ENCODE measurements around the gene FZR1. TPM values are rescaled to one million over a fixed set of nuclear protein-coding genes. Genes with fewer than 3 reads are reported as not detected.

The FZR1 gene
- polyA plus RNA-seq, 3 donors = 40.2 to 48.1 (median 47.1) TPM

DNA sequence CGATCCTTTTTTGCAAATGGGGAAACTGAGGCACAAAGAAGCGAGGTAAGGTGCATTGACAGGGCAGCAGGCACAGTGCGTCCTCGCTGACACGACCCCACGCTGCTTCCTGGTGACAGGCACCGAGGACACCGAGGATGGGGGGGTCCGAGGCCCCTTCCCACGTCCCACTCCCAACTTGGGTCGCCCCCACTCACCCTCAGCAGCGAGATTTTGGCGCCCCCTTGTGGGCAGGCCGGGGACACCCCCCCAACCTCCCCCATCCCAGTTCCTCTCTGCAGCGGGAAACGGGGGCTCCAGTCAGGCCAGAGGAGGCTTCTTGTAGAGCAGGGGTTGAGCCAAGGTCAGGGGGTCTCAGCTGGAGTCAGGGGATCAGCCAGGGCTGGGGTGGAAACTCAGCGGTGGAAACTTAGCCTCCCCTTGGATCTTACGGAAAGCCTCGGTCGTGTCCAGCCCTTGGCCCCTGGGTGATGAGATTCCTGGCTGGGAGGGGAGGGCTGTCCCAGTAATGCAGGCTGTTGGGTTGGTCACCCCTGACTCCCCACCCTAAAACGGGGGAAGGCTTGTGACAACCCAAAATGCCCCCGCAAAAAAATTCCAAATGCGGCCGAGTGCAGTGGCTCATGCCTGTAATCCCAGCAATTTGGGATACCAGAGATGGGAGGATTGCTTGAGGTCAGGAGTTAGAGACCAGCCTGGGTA lies 34.0 kb upstream of the FZR1 start:
- no peak for DNase-seq (ENCODE audit: low read depth in 3 of 3, low spot score in 2 of 3)

DNA sequence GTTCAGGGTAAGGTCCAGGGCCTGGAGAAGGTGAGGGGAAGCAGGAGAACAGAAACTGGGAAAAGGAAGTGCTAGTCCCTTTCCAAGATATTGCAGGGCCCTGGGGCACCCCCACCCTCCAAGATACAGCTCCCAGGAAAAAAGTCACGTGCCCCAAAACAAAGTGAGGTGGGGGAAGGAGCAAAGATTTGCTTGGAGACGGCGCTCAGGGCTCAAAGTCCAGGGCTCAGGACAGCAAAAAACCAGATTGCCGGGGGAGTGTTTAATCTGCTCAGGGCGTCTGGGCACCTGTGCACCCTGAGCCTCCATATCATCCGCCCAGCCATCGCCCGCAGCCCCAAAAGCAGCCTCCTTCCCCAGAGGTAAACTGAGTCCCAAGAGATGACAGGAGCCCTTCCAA lies 32.1 kb upstream of the FZR1 start:
- no peak for DNase-seq (ENCODE audit: low read depth in 3 of 3, low spot score in 2 of 3)

DNA sequence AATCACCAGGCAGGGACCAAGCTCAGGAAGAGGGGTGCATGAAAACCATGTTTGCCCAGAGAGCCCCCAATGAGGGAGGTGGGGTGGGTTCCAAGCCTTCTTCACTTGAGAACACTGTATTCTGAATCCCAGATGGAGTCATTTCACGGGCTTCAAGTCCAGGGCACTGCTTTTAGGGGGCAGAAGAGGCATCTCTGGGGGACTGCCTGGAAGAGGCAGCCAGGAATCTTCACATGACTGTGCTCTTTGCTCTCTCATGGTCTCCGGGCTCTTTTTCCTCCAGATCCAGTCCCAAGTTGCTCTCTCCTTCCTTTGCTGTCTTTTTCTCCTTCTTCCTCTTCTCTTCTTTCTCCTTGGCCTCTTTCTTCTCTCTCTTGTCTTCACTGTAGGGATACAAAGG lies 31.5 kb upstream of the FZR1 start:
- no peak for DNase-seq (ENCODE audit: low read depth in 3 of 3, low spot score in 2 of 3)

DNA sequence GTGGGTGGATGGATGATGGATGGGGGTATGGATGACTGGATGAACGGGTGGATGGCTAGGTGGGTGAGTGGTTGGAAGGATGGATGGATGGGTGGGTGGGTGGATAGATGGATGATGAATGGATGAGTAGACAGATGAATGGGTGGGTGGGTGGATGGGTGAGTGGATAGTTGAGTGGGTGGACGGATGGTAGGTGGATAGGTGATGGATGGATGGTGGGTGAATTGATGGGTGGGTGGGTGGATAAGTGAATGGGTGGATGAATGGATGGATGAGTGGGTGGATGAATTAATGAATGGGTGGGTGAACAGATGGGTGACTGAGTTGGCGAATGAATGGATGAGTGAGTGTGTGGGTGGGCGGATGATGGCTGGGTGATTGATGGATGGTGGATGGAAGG lies 30.7 kb upstream of the FZR1 start:
- no peak for DNase-seq (ENCODE audit: low read depth in 3 of 3, low spot score in 2 of 3)

DNA sequence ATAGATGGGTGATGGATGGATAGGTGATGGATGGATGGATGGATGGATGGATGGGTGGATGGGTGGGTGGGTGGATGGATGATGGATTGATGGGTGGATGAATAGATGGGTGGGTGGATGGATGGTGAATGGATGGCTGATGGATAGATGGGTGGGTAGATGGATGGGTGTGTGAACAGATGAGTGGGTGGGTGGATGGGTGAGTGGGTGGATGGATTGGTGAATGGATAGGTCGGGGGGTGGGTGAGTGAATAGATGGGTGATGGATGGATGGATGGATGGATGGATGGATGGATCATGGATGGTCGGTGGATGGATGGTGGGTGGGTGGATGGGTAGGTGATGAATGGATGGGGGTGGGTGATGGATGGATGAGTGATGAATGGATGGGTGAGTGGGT lies 29.3 kb upstream of the FZR1 start:
- no peak for DNase-seq (ENCODE audit: low read depth in 3 of 3, low spot score in 2 of 3)

DNA sequence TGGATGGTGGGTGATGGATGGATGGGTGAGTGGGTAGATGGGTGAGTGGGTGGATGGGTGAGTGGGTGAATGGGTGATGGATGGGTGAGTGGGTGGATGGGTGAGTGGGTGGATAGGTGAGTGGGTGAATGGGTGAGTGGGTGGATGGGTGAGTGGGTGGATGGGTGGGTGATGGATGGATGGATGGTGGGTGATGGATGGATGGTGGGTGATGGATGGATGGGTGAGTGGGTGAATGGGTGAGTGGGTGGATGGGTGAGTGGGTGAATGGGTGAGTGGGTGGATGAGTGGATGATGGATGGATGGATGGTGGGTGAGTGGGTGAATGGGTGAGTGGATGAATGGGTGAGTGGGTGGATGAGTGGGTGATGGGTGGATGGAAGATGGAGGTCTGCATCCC lies 28.6 kb upstream of the FZR1 start:
- DNase-seq (ENCODE audit: low read depth in 3 of 3, low spot score in 2 of 3) = no peak

DNA sequence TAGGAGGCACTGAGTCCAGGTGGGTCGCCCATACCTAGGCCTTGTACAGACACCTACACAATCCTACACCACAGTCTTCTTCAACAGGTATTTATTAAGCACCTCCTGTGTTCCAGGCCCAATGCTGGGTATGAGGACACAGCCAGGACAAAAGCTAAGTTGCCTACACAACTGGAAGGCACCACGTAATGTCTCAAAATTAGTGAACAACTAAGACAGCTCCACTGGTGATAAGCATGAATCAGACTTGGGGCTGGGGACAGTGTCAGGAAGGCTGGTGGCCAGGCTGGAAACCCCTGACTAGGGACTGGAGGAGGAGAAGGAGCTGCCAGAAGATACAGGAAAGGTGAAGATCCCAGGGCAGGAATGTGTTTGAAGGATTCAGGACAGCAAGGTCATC lies 28.2 kb upstream of the FZR1 start:
- DNase-seq (ENCODE audit: low read depth in 3 of 3, low spot score in 2 of 3) = no peak

DNA sequence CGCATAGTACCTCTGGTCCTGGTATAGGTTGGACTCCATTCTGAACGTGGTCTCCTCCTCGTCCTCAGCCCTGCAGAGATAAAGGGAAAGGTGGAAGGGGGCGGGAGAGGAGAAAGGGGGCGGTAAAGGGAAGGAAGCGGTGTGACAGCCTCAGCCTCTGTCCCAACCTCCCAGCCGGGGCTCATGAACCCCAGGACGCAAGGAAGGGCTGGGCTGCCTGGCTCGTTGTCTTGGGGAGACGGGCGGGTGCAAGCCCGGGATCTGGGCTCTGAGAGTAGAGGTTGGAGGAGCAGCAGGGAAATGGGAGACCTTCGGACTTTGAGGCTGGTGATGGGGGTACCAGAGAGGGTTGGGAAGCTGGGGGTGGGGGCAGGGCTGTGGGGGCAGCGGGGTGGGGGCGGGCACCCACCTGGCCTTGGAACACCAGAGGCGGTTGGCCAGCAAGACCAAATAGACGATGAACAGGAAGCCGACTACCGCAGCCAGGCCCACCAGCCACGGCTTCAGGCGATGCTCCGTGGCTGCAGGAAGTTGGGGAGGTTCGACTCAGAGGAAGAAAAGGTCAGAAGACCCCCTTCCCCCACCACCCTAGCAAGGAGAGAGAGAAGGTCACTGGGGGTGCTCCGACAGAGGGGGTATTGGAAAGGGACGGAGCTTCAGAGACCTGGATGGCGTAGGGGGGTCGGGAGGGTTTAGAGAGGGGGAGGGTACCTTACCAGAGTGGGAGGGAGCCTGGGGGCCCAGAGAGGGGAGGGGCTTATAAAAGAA lies 27.5 kb upstream of the FZR1 start:
- no peak for DNase-seq (ENCODE audit: low read depth in 3 of 3, low spot score in 2 of 3)

DNA sequence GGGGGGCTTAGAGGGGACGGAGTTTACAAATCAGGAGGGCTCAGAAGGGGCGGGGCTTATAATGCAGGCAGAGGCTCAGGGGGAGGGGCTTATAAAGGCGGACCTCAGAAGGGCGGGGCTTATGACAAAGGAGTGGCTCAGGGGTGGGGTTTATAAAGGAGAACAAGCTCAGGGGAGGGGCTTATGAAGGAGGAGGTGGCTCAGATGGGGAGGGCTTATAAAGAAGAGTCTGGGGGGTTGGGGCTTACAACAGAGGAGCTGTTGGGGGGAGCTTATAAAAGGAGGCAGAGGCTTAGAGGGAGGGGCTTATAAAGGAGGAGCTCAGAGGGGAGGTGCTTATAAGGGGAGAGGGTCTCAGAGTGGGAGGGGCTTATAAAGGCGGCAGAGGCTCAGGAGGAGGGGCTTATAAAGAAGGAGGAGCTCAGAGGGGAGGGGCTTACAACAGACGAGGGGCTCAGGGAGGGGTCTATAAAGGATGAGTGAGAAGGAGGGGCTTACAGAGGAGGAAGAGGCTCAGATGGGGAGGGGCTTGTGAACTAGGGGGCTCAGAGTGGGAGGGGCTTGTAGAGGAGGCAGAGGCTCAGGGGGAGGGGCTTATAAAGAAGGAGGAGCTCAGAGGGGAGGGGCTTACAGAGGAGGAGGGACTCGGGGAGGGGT lies 26.8 kb upstream of the FZR1 start:
- DNase-seq (ENCODE audit: low read depth in 3 of 3, low spot score in 2 of 3) = no peak

DNA sequence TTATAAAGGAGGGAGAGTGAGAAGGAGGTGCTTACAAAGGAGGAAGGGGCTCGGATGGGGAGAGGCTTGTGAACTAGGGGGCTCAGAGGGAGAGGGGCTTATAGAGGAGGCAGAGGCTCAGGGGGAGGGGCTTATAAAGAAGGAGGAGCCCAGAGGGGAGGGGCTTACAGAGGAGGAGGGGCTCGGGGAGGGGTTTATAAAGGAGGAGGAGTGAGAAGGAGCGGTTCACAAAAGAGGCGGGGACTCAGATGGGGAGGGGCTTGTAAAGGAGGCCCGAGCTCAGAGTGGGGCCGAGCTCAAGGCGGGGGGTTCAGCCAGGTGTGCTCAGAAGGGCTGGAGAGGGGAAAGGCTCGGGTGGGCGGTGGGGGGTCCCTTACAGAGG lies 26.3 kb upstream of the FZR1 start:
- no peak for DNase-seq (ENCODE audit: low read depth in 3 of 3, low spot score in 2 of 3)

DNA sequence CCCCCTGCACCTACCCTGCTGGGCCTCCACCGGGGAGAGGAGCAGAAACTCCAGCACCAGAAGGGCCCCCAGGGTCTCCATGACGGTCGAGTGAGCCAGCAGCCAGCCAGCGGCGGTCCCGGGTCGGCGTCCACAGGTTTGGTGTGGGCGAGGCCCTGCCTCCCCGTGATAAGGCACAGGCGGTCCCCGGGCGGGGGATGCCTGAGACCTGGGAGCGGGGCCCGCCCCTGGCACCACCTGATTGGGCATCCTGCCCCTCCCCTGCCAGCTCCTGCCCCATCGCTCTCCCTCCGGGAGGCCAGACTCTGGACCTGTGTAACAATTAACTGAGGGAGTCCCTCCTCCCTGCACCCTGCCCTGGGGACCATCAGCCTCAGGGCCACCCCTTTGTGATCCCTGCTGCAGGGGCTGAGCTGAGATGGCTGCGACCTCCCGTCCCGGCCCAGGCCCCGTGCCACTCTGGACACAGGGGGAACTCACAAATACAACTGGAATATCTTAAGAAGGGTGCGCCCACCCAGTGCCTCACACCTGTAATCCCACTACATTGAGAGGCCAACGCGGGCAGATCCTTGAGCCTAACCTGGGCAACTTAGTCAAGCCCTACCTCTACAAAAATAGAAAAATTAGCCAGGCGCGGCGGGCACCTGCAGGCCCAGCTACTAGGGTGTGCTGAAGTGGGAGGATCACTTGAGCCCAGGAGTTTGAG lies 25.6 kb upstream of the FZR1 start, which contains the start of gene SMIM24:
Gene SMIM24, minus strand, starts transcription at position 143 of the 709 bp plus-strand sequence. Its CDS starts 62 bp downstream, at position 81.
- DNase-seq (ENCODE audit: low read depth in 3 of 3, low spot score in 2 of 3) = no peak

DNA sequence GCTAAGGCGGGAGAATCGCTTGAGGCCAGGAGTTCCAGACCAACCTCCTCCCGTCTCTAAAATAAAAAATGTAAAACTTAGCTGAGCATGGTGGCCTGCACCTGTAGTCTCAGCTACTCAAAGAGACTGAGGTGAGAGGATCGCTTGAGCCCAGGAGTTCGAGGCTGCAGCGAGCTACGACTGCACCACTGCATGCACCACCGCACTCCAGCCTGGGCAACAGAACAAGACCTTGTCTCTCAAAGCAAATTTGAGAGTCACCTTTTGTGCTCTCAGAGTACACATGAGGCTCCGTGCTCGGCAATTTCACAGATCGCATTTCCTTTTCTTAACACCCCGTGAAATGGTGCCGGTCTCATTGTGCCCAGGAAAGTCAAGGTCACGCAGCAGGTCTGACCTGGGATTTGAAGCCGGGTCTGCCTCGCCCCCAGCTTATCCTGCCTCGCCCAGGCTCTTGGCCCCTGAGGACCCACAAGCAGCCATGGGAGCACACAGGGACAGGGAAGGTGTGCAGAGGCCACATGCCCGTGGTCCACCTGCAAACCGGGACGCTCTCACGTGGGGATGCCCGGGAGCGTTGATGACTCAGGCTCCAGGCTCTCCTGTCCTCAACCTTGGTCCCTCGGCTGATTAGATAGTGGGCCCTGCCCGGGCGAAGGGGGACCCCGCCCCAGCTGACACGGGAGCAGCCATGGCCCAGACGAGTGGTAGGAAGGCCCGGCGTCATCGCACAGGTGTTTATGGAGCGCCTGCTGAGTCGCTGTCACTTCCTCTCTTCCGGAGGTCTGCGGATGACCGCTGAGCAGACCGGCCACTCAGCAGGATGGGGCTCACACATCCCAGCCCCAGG lies 24.6 kb upstream of the FZR1 start:
- DNase-seq (ENCODE audit: low read depth in 3 of 3, low spot score in 2 of 3) = no peak

DNA sequence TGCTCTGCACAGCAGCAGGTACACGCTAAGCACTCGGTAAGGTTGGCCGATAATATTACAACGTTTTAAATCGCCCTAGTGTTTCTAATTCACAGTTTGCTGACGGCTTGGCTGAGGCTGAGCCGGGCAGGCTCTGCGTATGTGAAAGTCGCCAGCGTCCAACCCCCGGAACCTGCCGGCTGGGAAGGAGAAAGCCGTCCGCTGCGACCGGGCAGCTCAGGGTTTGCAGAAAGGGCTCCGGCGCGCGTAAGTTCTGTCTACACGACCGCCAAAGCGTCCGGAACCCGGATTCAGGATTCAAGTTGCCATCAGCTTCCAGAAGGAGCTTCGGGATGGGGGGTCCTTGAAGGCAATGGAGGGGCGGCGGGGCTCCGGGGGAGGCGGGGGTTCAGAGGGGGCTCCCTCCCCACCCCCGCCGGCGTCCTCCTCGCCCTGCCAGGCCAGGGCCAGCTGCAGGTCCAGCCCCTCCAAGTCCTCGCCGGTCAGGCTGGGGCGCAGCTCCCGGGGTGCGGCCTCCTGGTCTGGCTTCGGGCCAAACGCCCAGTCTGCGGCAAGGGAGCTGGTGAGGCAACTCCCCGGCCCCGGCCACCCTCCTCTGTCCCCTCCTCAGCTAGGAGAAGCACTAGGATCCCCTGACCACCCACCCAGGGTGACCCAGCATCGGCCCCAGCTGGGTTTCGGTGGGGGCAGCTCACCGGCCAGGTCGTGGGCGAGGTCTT lies 23.4 kb upstream of the FZR1 start:
- DNase-seq (ENCODE audit: low read depth in 3 of 3, low spot score in 2 of 3) = no peak

DNA sequence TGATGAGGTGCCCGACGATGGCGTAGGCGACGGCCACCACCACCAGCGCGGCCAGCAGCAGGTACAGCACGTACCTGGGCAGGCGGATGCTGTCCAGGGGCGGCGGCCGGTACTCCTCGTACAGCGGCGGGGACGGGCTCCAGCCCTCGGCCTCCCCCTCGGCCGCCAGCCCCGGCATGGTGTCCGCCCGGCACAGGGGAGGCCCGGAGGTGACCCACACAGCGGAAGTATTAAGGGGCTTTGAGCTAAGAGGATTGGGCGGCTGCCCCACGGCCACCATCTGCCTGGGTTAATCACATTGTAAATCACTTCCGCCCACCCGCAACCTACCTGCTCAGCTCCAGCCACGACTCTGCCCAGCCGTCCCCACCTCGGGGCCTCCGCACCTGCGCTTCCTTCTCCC lies 22.9 kb upstream of the FZR1 start, which contains the start of gene SMIM44:
Gene SMIM44, minus strand, starts transcription at position 216 of the 403 bp plus-strand sequence. Its CDS starts 38 bp downstream, at position 178.
- no peak for DNase-seq (ENCODE audit: low read depth in 3 of 3, low spot score in 2 of 3)

DNA sequence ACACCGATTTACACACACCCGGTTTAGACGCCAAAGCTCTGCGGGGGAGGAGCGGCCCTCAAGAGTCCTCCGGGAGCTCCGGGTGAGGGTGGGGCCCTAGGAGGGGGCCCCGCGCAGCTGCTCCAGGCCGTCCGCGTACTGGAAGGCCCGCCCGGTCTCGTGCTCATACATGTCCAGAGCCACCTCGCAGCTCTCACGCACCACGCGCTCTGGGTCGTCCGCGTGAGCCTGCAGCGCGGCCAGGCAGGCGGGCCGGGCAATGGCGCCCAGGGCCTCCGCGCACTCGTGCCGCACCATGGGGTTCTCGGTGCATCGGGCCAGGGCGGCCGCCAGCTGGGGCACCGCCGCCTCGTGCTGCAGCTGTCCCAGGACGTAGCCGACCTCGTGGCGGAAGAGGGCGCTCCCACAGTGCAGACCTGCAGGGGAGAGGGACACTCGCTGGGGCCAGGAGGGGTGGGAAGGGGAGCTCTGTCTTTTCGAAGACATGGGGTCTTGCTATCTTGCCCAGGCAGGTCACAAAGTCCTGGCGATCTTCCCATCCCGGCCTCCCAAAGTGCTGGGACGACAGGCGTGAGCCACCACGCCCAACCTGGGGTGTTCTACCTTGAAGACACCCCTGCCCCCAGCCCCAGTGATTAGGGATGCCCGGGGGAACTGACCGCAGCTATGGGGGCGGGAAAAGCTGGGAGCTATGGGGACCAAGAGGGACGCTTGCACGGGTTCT lies 14.6 kb upstream of the FZR1 start:
- DNase-seq (ENCODE audit: low read depth in 3 of 3, low spot score in 2 of 3) = no peak

DNA sequence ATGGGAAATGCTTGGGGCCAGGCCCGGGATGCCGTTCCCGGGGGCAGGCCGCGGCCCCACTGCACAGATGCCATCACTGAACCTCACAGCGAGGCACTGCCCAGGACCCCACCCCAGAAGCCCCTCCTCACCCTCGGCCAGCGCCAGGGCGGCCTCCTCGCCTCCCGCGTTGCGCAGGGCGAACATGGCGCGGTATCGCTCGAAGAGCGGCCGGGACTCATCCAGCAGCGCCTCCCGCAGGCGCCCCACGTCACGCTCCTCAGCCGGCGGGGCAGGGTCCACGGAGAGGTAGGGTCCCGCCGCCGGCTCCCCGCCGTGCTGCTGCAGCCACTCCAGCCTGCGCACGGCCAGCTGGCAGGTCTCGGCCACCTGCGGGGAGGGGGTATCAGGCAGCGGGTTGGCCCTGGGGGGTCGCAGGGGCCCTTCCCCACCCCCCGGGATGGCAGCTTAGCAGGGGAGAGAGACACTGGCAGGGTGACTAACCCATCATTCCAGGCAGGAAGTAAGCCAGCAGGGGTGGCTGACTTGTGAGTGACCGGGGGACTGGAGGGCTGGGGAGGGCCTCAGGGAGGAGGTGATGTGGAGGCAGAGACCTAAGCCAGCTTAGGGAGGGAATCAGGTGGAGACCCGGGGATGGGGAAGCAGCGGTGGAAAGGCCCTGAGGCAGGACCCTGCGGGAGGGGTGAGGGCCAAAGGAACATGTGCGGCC lies 13.8 kb upstream of the FZR1 start:
- no peak for DNase-seq (ENCODE audit: low read depth in 3 of 3, low spot score in 2 of 3)

DNA sequence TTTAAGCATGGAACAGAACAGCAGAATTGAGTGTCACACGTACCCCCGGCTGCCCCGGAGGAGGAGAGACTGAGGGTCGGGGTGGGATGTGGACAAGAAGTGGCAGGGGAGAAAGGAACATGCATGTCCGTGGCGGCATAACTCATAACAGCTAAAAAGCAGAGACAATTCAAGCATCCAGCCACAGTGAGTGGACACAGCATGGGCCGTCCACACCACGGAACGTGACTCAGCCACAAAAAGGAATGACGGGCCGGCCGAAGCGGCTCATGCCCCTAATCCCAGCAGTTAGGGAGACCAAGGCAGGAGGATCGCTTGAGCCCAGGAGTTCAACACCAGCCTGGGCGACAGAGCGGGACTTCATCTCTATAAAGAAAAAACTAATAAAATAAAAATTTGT lies 13.2 kb upstream of the FZR1 start:
- DNase-seq (ENCODE audit: low read depth in 3 of 3, low spot score in 2 of 3) = no peak

DNA sequence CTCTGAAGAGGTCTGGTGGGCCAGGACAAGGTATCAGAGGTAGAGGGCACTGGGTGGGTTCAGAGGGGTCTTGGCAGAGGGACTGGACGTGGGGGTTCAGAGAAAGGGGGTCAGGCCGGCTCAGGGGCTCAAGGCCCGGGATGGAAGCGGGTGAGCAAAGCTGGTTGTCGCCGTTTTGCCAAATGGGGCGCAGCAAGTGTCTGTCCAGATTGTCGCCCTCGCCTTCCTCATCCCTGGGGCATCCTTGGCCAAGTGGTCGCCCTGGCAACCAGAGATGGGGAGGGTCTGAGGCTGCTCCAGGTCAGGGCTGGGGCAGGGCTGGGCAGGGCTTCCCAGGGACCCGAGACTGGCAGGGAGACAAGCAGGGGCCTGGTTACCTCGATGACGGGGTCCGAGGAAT lies 12.5 kb upstream of the FZR1 start:
- DNase-seq (ENCODE audit: low read depth in 3 of 3, low spot score in 2 of 3) = no peak

Data from right renal cortex interstitium (tissue), 3 donors.